Measurements from ENCODE around the gene CAP1. TPM values are rescaled to one million over a fixed set of nuclear protein-coding genes. Genes with fewer than 3 reads are reported as not detected.

The CAP1 gene
- polyA plus RNA-seq = 100 to 1,000 TPM; 186 to 224 (median 191) TPM
- long read RNA-seq, donor 1 = 0 reads
- long read RNA-seq, donor 2, transcript CAP1-203 (13 exons, 3,105 nt) = minor isoform, 5 of 47 reads
- long read RNA-seq, donor 2, transcript CAP1-202 (13 exons, 1,496 nt) = minor isoform, 6 of 47 reads
- long read RNA-seq, donor 2, transcript CAP1-206 (13 exons, 2,217 nt) = major isoform, 9 of 47 reads
- long read RNA-seq, donor 2, partial matches to known transcripts = 26 of 47 reads
- long read RNA-seq, donor 2, other reads (novel, unspliced or antisense) = 0 of 47 reads
- long read RNA-seq, donor 3, transcript CAP1-219 (2 exons, 744 nt) = major isoform, 5 of 17 reads
- long read RNA-seq, donor 3, partial matches to known transcripts = 6 of 17 reads
- long read RNA-seq, donor 3, other reads (novel, unspliced or antisense) = 0 of 17 reads
- long read RNA-seq, donor 4, partial matches to known transcripts = 0 of 1 reads
- long read RNA-seq, donor 4, other reads (novel, unspliced or antisense) = 0 of 1 reads
- long read RNA-seq, donor 5, partial matches to known transcripts = 21 of 29 reads
- long read RNA-seq, donor 5, other reads (novel, unspliced or antisense) = 0 of 29 reads
- long read RNA-seq, donor 6, transcript CAP1-206 (13 exons, 2,217 nt) = major isoform, 13 of 35 reads
- long read RNA-seq, donor 6, partial matches to known transcripts = 6 of 35 reads
- long read RNA-seq, donor 6, other reads (novel, unspliced or antisense) = 0 of 35 reads
- long read RNA-seq, donor 7 = 0 reads
- long read RNA-seq, donor 8, partial matches to known transcripts = 0 of 3 reads
- long read RNA-seq, donor 8, other reads (novel, unspliced or antisense) = 0 of 3 reads
- long read RNA-seq, donor 9, partial matches to known transcripts = 0 of 10 reads
- long read RNA-seq, donor 9, other reads (novel, unspliced or antisense) = 0 of 10 reads
- long read RNA-seq, donor 10, transcript CAP1-206 (13 exons, 2,217 nt) = major isoform, 10 of 40 reads
- long read RNA-seq, donor 10, transcript CAP1-202 (13 exons, 1,496 nt) = minor isoform, 5 of 40 reads
- long read RNA-seq, donor 10, transcript CAP1-203 (13 exons, 3,105 nt) = minor isoform, 7 of 40 reads
- long read RNA-seq, donor 10, partial matches to known transcripts = 9 of 40 reads
- long read RNA-seq, donor 10, other reads (novel, unspliced or antisense) = 0 of 40 reads

GRCh38 chr1:40040511-40041465 is at the start of gene CAP1:
Gene CAP1 (plus strand): TSS chr1:40040729. CDS start chr1:40059347, 18,618 bp downstream.
- DNase-seq = peak; percentile 100
- FAIRE-seq = no peak
- Histone ChIP-seq H3K4me1 (ENCODE audit: control insufficient read depth in 3 of 3, insufficient read depth in 2 of 3, low read depth in 1 of 3, low read length in 2 of 3) (peaks cover 7 to 22% (median 22%) of the 10 kb centered on the region in 3 donors), H3K4me3 (ENCODE audit: low read depth in 1 of 3, low read length in 3 of 3) (peak within 1 kb of the TSS; percentile 91 to 97 (median 93)), H3K27ac (ENCODE audit: low read depth in 1 of 3, low read length in 2 of 3) (peak within 1 kb of the TSS; percentile 98 to 99 (median 98)), H3K36me3 (ENCODE audit: control insufficient read depth in 3 of 3, insufficient read depth in 2 of 3, low read depth in 1 of 3, low read length in 3 of 3) (peaks cover 0 to 11% (median 3%) of the 10 kb centered on the region in 3 donors), H3K9me3 (ENCODE audit: control insufficient read depth in 2 of 2, insufficient read depth in 1 of 2, low read depth in 1 of 2, low read length in 1 of 2) (no peaks in the 10 kb centered on the region), H3K27me3 (ENCODE audit: control insufficient read depth in 3 of 3, insufficient read depth in 3 of 3, low read length in 3 of 3) (no peaks in the 10 kb centered on the region)
- WGBS, 3 donors = 0 to 1% (median 0%) methylated on average over 56 to 65 of the region's 65 CpGs

GRCh38 chr1:39992234-39992633 is 48.3 kb upstream of the CAP1 start:
- no peaks in the 10 kb centered on the region for H3K36me3 ChIP-seq (ENCODE audit: control insufficient read depth in 3 of 3, insufficient read depth in 2 of 3, low read depth in 1 of 3, low read length in 3 of 3)
- no peak overlapping the region for H3K27ac ChIP-seq (ENCODE audit: low read depth in 1 of 3, low read length in 2 of 3)
- no peak for DNase-seq
- no peak overlapping the region for H3K4me3 ChIP-seq (ENCODE audit: low read depth in 1 of 3, low read length in 3 of 3)
- no peaks in the 10 kb centered on the region for H3K9me3 ChIP-seq (ENCODE audit: control insufficient read depth in 2 of 2, insufficient read depth in 1 of 2, low read depth in 1 of 2, low read length in 1 of 2)
- H3K4me1 ChIP-seq (ENCODE audit: control insufficient read depth in 3 of 3, insufficient read depth in 2 of 3, low read depth in 1 of 3, low read length in 2 of 3) = peaks cover 0 to 3% (median 0%) of the 10 kb centered on the region in 3 donors
- H3K27me3 ChIP-seq (ENCODE audit: control insufficient read depth in 3 of 3, insufficient read depth in 3 of 3, low read length in 3 of 3) = no peaks in the 10 kb centered on the region
- no peak for FAIRE-seq
- 81 to 90% (median 87%) methylated on average over 2 of the region's 2 CpGs for WGBS, 3 donors

- DNase-seq (no peak), FAIRE-seq (no peak)
- WGBS, 3 donors = 94 to 97% (median 94%) methylated on average over 5 of the region's 5 CpGs
These were observed 47.6 kb upstream of the CAP1 start for GRCh38 chr1:39992888-39993287.

GRCh38 chr1:39995973-39996393 is 44.5 kb upstream of the CAP1 start:
- H3K9me3 ChIP-seq (ENCODE audit: control insufficient read depth in 2 of 2, insufficient read depth in 1 of 2, low read depth in 1 of 2, low read length in 1 of 2) = no peaks in the 10 kb centered on the region
- H3K27ac ChIP-seq (ENCODE audit: low read depth in 1 of 3, low read length in 2 of 3) = peak overlapping the region in 1 of 3 donors; percentile 41
- no peaks in the 10 kb centered on the region for H3K27me3 ChIP-seq (ENCODE audit: control insufficient read depth in 3 of 3, insufficient read depth in 3 of 3, low read length in 3 of 3)
- no peak for FAIRE-seq
- 79 to 86% (median 85%) methylated on average over 1 of the region's 1 CpG for WGBS, 3 donors
- H3K4me1 ChIP-seq (ENCODE audit: control insufficient read depth in 3 of 3, insufficient read depth in 2 of 3, low read depth in 1 of 3, low read length in 2 of 3) = peaks cover 0 to 3% (median 0%) of the 10 kb centered on the region in 3 donors
- no peak overlapping the region for H3K4me3 ChIP-seq (ENCODE audit: low read depth in 1 of 3, low read length in 3 of 3)
- peak in 1 of 2 donors; percentile 37 for DNase-seq
- H3K36me3 ChIP-seq (ENCODE audit: control insufficient read depth in 3 of 3, insufficient read depth in 2 of 3, low read depth in 1 of 3, low read length in 3 of 3) = no peaks in the 10 kb centered on the region

More at GRCh38 chr1:39992888-39993287, 47.6 kb upstream of the CAP1 start:
- H3K27me3 ChIP-seq (ENCODE audit: control insufficient read depth in 3 of 3, insufficient read depth in 3 of 3, low read length in 3 of 3) = no peaks in the 10 kb centered on the region
- H3K27ac ChIP-seq (ENCODE audit: low read depth in 1 of 3, low read length in 2 of 3) = no peak overlapping the region
- no peaks in the 10 kb centered on the region for H3K9me3 ChIP-seq (ENCODE audit: control insufficient read depth in 2 of 2, insufficient read depth in 1 of 2, low read depth in 1 of 2, low read length in 1 of 2)
- no peak overlapping the region for H3K4me3 ChIP-seq (ENCODE audit: low read depth in 1 of 3, low read length in 3 of 3)
- H3K4me1 ChIP-seq (ENCODE audit: control insufficient read depth in 3 of 3, insufficient read depth in 2 of 3, low read depth in 1 of 3, low read length in 2 of 3) = peaks cover 0 to 3% (median 0%) of the 10 kb centered on the region in 3 donors
- H3K36me3 ChIP-seq (ENCODE audit: control insufficient read depth in 3 of 3, insufficient read depth in 2 of 3, low read depth in 1 of 3, low read length in 3 of 3) = no peaks in the 10 kb centered on the region

GRCh38 chr1:39996396-39997004 is 44.0 kb upstream of the CAP1 start:
- peak overlapping the region in 1 of 3 donors; percentile 41 for H3K27ac ChIP-seq (ENCODE audit: low read depth in 1 of 3, low read length in 2 of 3)
- no peak for FAIRE-seq

GRCh38 chr1:40001456-40001855 is 39.1 kb upstream of the CAP1 start:
- DNase-seq = no peak
- H3K9me3 ChIP-seq (ENCODE audit: control insufficient read depth in 2 of 2, insufficient read depth in 1 of 2, low read depth in 1 of 2, low read length in 1 of 2) = no peaks in the 10 kb centered on the region
- no peak overlapping the region for H3K4me3 ChIP-seq (ENCODE audit: low read depth in 1 of 3, low read length in 3 of 3)
- H3K27ac ChIP-seq (ENCODE audit: low read depth in 1 of 3, low read length in 2 of 3) = no peak overlapping the region
- WGBS, 3 donors = 38 to 74% (median 69%) methylated on average over 2 of the region's 2 CpGs
- H3K4me1 ChIP-seq (ENCODE audit: control insufficient read depth in 3 of 3, insufficient read depth in 2 of 3, low read depth in 1 of 3, low read length in 2 of 3) = no peaks in the 10 kb centered on the region
- H3K27me3 ChIP-seq (ENCODE audit: control insufficient read depth in 3 of 3, insufficient read depth in 3 of 3, low read length in 3 of 3) = no peaks in the 10 kb centered on the region
- FAIRE-seq = no peak
- H3K36me3 ChIP-seq (ENCODE audit: control insufficient read depth in 3 of 3, insufficient read depth in 2 of 3, low read depth in 1 of 3, low read length in 3 of 3) = no peaks in the 10 kb centered on the region

More at GRCh38 chr1:39996396-39997004, 44.0 kb upstream of the CAP1 start:
- Histone ChIP-seq H3K4me3 (ENCODE audit: low read depth in 1 of 3, low read length in 3 of 3) (no peak overlapping the region), H3K4me1 (ENCODE audit: control insufficient read depth in 3 of 3, insufficient read depth in 2 of 3, low read depth in 1 of 3, low read length in 2 of 3) (peaks cover 0 to 3% (median 0%) of the 10 kb centered on the region in 3 donors), H3K9me3 (ENCODE audit: control insufficient read depth in 2 of 2, insufficient read depth in 1 of 2, low read depth in 1 of 2, low read length in 1 of 2) (no peaks in the 10 kb centered on the region), H3K36me3 (ENCODE audit: control insufficient read depth in 3 of 3, insufficient read depth in 2 of 3, low read depth in 1 of 3, low read length in 3 of 3) (no peaks in the 10 kb centered on the region), H3K27me3 (ENCODE audit: control insufficient read depth in 3 of 3, insufficient read depth in 3 of 3, low read length in 3 of 3) (no peaks in the 10 kb centered on the region)
- no peak for DNase-seq
